NCI-H2171 treated with DMSO at 0.1 percent for 48 hours (cell line): ENCODE measurements around the gene ARHGAP29.

ENCODE experiments used
- DNase-seq: peaks from one replicate; lab custom pipeline; 2025; lab: John Stamatoyannopoulos, UW

ARHGAP29 gene

GRCh38 chr1:94236013-94236491, 1.3 kb downstream of the ARHGAP29 start:
- no peak for DNase-seq

GRCh38 chr1:94235189-94236012, 2.0 kb downstream of the ARHGAP29 start:
- no peak for DNase-seq

DNA sequence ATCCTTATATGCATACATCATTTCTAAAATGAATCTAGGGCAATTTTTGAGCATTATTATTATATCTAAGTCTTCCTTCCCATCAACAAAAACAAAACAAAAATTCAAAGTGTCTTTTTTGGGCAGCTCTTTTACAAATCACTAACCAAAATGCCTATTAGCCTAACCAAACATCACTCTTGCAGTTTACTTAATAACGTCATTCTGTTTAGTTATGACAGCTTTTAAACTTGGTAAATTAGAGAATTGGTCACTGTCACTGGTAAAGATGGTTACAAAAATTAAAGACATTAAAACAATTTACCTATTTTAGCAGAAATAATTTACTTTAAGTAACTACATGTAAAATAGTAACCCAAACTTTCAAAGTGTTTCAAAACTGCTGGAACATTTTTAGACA, 2.8 kb downstream of the ARHGAP29 start:
- no peak for DNase-seq

GRCh38 chr1:94231746-94232145, 5.6 kb downstream of the ARHGAP29 start:
- DNase-seq: no peak

GRCh38 chr1:94230920-94231319, 6.5 kb downstream of the ARHGAP29 start:
- no peak for DNase-seq

- DNase-seq: no peak
Measured at GRCh38 chr1:94228640-94229375, 8.6 kb downstream of the ARHGAP29 start.

GRCh38 chr1:94227624-94228023, 9.8 kb downstream of the ARHGAP29 start:
- DNase-seq: no peak

- DNase-seq: no peak
Measured at GRCh38 chr1:94225845-94226244, 11.5 kb downstream of the ARHGAP29 start.

- no peak for DNase-seq
Measured at GRCh38 chr1:94218332-94218731, 19.1 kb downstream of the ARHGAP29 start.

DNA sequence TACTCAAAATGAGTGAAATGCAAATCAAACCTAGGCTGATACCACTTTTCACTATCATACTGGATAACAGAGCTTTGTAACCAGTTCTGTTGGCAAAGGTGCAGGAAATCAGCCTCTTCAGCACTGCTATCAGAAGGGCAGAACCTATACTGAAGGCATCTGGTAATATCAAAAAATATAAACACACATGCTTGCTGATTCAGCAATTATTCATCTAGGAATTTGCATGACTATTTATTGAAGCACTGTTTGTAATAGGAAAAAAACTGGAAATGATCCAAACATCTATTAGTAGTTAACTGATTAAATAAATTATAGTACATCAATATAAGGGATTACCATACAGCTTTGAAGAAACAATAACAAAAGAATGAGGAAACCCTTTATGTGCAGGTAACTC, 21.4 kb downstream of the ARHGAP29 start:
- DNase-seq: no peak

DNA sequence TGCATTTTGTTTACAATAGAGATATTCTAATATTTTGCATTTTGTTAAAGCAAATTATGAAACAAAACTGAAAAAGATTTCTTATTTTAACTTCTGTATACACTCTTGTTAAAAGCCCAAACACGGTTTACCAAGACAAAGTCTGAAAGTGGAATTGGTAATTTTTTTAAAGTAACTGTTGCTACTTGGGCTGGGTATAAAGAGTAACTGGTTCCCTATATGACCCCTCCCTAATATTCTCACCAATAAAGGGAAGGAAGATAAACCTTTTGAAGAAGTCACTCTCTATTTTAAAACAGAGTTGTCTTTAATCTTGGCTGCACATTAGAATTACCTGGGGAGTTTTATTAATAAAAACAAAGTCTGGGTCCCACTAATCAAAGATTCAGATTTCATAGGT, 27.4 kb downstream of the ARHGAP29 start:
- DNase-seq: no peak

GRCh38 chr1:94209425-94209824, 28.0 kb downstream of the ARHGAP29 start:
- no peak for DNase-seq

- no peak for DNase-seq
Measured at GRCh38 chr1:94207695-94208094, 29.7 kb downstream of the ARHGAP29 start.

DNA sequence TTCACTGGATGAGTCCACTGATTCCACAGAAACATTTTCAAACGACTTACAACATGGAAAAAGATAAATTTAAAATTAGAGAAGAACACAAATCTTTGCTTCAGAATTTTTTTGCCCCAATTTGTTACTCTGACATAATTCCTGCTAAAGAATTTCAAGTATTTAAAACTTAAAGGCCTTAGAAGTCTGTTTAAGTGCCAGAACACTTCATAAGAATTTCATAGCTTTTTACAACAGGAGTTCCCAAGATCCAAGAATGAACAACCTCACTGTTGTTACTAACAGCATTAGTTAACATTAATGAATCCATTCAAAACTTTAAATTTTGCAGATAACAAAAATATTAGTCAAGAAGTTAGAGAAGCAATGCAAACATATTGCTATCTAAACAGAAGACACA, 31.7 kb downstream of the ARHGAP29 start:
- no peak for DNase-seq

- no peak for DNase-seq
Measured at GRCh38 chr1:94202241-94202640, 35.1 kb downstream of the ARHGAP29 start.

DNA sequence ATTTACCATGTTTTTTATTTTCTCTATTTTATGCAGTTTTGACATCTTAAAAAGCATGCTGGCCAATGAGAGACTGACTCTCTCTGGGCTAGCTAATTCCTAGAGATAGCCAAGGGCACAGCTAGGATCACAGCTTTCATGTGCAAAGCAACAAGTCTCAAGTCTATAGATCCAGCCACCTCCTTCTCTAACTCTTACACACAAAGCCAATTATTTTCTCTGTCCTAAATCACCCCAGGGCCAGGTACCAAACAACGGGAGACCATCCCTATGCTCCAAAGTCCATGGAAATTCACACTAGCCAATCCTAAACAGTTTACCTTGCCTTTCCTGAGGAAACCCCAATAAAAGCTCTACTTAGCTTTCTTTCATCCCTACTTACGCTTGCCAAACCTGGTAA, 38.0 kb downstream of the ARHGAP29 start:
- no peak for DNase-seq

GRCh38 chr1:94194079-94194865, 43.1 kb downstream of the ARHGAP29 start:
- DNase-seq: no peak

DNA sequence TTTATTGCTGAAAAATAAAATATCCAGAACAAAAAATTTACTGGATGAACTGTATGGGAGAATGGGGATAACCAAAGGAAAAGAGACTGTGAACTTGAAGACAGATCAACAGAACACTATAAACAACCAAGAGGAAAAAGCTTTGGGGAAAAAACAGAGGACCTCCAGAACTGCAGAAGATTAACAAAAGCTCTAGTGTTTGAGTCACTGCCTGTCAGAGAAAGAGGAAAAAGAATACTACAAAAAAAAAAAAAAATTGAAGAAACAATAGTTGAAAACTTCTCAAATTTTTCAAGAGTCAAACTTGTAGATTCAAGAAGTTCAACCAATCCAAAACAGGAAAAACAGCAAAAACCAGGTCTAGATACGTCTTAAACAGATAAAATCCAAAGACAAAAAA, 44.3 kb downstream of the ARHGAP29 start:
- DNase-seq: no peak

GRCh38 chr1:94191216-94191615, 46.2 kb downstream of the ARHGAP29 start:
- no peak for DNase-seq

- DNase-seq: no peak
Measured at GRCh38 chr1:94186946-94187345, 50.4 kb downstream of the ARHGAP29 start.

GRCh38 chr1:94183197-94183815, 54.1 kb downstream of the ARHGAP29 start:
- no peak for DNase-seq

DNA sequence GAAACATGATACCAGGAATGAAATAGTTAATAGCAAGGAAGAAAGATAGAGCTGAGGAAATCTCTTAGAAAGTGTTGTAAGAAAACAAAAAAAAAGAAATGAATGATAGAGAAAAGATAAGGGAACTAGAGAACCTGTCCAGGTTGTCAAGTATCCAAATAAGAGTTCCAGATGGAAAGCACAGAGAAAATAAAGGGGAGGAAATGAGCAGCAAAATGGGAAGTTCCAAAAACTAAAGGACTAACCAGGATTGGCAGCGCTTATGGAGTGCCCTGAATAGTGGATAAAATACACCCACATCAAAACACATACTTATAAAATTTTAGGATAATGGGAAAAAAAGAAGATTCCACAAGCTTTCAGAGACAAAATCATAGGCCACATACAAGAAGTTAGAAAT, 55.2 kb downstream of the ARHGAP29 start:
- DNase-seq: no peak
